Right lobe of liver (tissue), 4 donors: ENCODE results near the gene LMBR1.

Source experiments
- POLR2A ChIP-seq: fragments of 450-650 bp; IDR thresholded peaks from one replicate; pipeline ENCODE4 v1.6.1; 2017; ENCODE audit warnings: antibody characterized with exemption, mild to moderate bottlenecking
- TF ChIP-seq, protein P1 (sequence below), 4 donors: fragments of 200-600 bp in 3 of 4; fragments of 450-650 bp in 1 of 4; IDR thresholded peaks; one replicate each; pipeline versions ENCODE4 v1.5.1 to v1.8.0; 2016 to 2022; ENCODE audit warnings: antibody characterized with exemption in 4 of 4, mild to moderate bottlenecking in 2 of 4
- donor health status: DM: no; HTN: no; CAD: no.
- donor health status: DM: no; HTN: no; CAD: no.
- donor health status: DM: no; HTN: yes; CAD: no.

DNA sequence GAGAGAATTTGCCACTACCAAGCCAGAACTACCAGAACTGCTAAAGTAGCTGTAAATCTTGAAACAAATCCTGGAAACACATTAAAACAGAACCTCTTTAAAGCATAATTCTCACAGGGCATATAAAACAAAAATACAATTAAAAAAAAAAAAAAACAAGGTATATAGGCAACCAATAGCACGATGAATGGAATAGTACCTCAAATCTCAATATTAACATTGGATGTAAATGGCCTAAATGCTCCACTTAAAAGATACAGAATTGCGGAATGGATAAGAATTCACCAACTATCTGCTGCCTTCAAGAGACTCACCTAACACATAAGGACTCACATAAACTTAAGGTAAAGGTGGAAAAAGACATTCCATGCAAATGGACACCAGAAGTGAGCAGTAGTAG is 17.2 kb downstream of the LMBR1 start:
- no peak for TF ChIP-seq POLR2A
- TF ChIP-seq, protein P1, sequence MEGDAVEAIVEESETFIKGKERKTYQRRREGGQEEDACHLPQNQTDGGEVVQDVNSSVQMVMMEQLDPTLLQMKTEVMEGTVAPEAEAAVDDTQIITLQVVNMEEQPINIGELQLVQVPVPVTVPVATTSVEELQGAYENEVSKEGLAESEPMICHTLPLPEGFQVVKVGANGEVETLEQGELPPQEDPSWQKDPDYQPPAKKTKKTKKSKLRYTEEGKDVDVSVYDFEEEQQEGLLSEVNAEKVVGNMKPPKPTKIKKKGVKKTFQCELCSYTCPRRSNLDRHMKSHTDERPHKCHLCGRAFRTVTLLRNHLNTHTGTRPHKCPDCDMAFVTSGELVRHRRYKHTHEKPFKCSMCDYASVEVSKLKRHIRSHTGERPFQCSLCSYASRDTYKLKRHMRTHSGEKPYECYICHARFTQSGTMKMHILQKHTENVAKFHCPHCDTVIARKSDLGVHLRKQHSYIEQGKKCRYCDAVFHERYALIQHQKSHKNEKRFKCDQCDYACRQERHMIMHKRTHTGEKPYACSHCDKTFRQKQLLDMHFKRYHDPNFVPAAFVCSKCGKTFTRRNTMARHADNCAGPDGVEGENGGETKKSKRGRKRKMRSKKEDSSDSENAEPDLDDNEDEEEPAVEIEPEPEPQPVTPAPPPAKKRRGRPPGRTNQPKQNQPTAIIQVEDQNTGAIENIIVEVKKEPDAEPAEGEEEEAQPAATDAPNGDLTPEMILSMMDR (IDR thresholded peaks at IDR 0.05), result no peak
